ENCODE results near the gene OTOF. TPM values are rescaled to one million over a fixed set of nuclear protein-coding genes. Genes with fewer than 3 reads are reported as not detected.

OTOF gene
- total and polyA plus RNA-seq, 2 of the 13 experiments (the other 11 are each of a cell fraction or from before 2014, with no cell fraction given) = 0.04 TPM; not detected in 1

GRCh38 chr2:26455670-26456439, 22.1 kb downstream of the OTOF start (continued):
- TF ChIP-seq, protein P1, sequence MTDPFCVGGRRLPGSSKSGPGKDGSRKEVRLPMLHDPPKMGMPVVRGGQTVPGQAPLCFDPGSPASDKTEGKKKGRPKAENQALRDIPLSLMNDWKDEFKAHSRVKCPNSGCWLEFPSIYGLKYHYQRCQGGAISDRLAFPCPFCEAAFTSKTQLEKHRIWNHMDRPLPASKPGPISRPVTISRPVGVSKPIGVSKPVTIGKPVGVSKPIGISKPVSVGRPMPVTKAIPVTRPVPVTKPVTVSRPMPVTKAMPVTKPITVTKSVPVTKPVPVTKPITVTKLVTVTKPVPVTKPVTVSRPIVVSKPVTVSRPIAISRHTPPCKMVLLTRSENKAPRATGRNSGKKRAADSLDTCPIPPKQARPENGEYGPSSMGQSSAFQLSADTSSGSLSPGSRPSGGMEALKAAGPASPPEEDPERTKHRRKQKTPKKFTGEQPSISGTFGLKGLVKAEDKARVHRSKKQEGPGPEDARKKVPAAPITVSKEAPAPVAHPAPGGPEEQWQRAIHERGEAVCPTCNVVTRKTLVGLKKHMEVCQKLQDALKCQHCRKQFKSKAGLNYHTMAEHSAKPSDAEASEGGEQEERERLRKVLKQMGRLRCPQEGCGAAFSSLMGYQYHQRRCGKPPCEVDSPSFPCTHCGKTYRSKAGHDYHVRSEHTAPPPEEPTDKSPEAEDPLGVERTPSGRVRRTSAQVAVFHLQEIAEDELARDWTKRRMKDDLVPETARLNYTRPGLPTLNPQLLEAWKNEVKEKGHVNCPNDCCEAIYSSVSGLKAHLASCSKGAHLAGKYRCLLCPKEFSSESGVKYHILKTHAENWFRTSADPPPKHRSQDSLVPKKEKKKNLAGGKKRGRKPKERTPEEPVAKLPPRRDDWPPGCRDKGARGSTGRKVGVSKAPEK (CRISPR knock-in tag; IDR thresholded peaks at IDR 0.05; ENCODE audit: borderline replicate concordance) = peak; percentile 78; the same call in 1 of the 2 replicates
- TF ChIP-seq, protein P2, sequence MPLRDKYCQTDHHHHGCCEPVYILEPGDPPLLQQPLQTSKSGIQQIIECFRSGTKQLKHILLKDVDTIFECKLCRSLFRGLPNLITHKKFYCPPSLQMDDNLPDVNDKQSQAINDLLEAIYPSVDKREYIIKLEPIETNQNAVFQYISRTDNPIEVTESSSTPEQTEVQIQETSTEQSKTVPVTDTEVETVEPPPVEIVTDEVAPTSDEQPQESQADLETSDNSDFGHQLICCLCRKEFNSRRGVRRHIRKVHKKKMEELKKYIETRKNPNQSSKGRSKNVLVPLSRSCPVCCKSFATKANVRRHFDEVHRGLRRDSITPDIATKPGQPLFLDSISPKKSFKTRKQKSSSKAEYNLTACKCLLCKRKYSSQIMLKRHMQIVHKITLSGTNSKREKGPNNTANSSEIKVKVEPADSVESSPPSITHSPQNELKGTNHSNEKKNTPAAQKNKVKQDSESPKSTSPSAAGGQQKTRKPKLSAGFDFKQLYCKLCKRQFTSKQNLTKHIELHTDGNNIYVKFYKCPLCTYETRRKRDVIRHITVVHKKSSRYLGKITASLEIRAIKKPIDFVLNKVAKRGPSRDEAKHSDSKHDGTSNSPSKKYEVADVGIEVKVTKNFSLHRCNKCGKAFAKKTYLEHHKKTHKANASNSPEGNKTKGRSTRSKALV (CRISPR knock-in tag; IDR thresholded peaks at IDR 0.05) = peak; percentile 28; the same call in 1 of the 2 replicates
- TF ChIP-seq MTERF4 (CRISPR knock-in tag; IDR thresholded peaks at IDR 0.05) = 0 out of 2 replicates have a peak, but pooled peaks have one; percentile 57
- TF ChIP-seq, protein P3, sequence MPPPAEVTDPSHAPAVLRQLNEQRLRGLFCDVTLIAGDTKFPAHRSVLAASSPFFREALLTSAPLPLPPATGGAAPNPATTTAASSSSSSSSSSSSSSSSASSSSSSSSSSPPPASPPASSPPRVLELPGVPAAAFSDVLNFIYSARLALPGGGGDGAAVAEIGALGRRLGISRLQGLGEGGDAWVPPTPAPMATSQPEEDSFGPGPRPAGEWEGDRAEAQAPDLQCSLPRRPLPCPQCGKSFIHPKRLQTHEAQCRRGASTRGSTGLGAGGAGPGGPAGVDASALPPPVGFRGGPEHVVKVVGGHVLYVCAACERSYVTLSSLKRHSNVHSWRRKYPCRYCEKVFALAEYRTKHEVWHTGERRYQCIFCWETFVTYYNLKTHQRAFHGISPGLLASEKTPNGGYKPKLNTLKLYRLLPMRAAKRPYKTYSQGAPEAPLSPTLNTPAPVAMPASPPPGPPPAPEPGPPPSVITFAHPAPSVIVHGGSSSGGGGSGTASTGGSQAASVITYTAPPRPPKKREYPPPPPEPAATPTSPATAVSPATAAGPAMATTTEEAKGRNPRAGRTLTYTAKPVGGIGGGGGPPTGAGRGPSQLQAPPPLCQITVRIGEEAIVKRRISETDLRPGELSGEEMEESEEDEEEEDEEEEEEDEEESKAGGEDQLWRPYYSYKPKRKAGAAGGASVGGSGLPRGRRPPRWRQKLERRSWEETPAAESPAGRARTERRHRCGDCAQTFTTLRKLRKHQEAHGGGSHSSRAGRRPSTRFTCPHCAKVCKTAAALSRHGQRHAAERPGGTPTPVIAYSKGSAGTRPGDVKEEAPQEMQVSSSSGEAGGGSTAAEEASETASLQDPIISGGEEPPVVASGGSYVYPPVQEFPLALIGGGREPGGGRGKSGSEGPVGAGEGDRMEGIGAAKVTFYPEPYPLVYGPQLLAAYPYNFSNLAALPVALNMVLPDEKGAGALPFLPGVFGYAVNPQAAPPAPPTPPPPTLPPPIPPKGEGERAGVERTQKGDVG (CRISPR knock-in tag; IDR thresholded peaks at IDR 0.05; ENCODE audit: borderline replicate concordance) = peak; percentile 11; the same call in 1 of the 2 replicates
- TF ChIP-seq, protein P4, sequence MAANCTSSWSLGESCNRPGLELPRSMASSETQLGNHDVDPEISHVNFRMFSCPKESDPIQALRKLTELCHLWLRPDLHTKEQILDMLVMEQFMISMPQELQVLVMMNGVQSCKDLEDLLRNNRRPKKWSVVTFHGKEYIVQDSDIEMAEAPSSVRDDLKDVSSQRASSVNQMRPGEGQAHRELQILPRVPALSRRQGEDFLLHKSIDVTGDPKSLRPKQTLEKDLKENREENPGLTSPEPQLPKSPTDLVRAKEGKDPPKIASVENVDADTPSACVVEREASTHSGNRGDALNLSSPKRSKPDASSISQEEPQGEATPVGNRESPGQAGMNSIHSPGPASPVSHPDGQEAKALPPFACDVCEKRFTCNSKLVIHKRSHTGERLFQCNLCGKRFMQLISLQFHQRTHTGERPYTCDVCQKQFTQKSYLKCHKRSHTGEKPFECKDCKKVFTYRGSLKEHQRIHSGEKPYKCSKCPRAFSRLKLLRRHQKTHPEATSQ (CRISPR knock-in tag; IDR thresholded peaks at IDR 0.05; ENCODE audit: borderline replicate concordance) = no peak
- peak; percentile 74 for TF ChIP-seq HNF4G (IDR thresholded peaks at IDR 0.05; ENCODE audit: borderline replicate concordance, low read depth, low read length)
- no peak; the same call in 1 of the 2 replicates for TF ChIP-seq HNF4G (CRISPR knock-in tag; IDR thresholded peaks at IDR 0.05; ENCODE audit: borderline replicate concordance, low read depth)
- peak; percentile 52; the same call in 1 of the 2 replicates for TF ChIP-seq ARID4A (CRISPR knock-in tag; IDR thresholded peaks at IDR 0.05; ENCODE audit: borderline replicate concordance)
- TF ChIP-seq ZSCAN21 (CRISPR knock-in tag; IDR thresholded peaks at IDR 0.05; ENCODE audit: borderline replicate concordance) = peak; percentile 21; the same call in 1 of the 2 replicates
- TF ChIP-seq HIVEP1 (CRISPR knock-in tag; IDR thresholded peaks at IDR 0.05) = peak; percentile 48; the same call in 1 of the 2 replicates

Data from HepG2 (cell line).